SK-N-SH (cell line): ENCODE measurements around the gene KRTAP10-5.

Experiments
- CTCF ChIP-seq: fragments of 200-600 bp; sonication (generic); IDR thresholded peaks from 2 replicates; pipeline ENCODE4 v1.6.1; 2017; ENCODE audit warnings: antibody characterized with exemption, mild to moderate bottlenecking, moderate library complexity
- RFX5 ChIP-seq: IDR thresholded peaks from 2 replicates; pipeline ENCODE4 v1.6.1; 2012; ENCODE audit warnings: mild to moderate bottlenecking, improper control_type of control experiment, low read length
- RXRA ChIP-seq: IDR thresholded peaks from 2 replicates; pipeline ENCODE4 v1.4.0; 2012; ENCODE audit warnings: low read depth, mild to moderate bottlenecking, borderline replicate concordance
- ZBTB33 ChIP-seq: IDR thresholded peaks from 2 replicates; pipeline ENCODE4 v1.4.0; 2012; ENCODE audit warnings: low read depth, borderline replicate concordance

- TF ChIP-seq ZBTB33 (no peak), CTCF (no peak), RFX5 (no peak), RXRA (no peak)
These were observed 1.7 kb upstream of the KRTAP10-5 start for GRCh38 chr21:44582055-44582454.
